NB4 (cell line): ENCODE measurements around the gene MSH6.

ENCODE experiments used
- CTCF ChIP-seq: IDR thresholded peaks from one replicate; pipeline ENCODE4 v1.5.1; 2012; ENCODE audit warnings: low read depth, low read length
- POLR2A ChIP-seq: IDR thresholded peaks from 2 replicates; pipeline ENCODE4 v1.6.1; 2011; ENCODE audit warnings: mild to moderate bottlenecking; ENCODE audit not compliant: insufficient read length; ENCODE audit errors: extremely low read depth

GRCh38 chr2:47808614-47809013 is 25.7 kb downstream of the MSH6 start:
- no peak for TF ChIP-seq CTCF
- TF ChIP-seq POLR2A: no peak
